ENCODE data around the gene CWC22. TPM values are rescaled to one million over a fixed set of nuclear protein-coding genes. Genes with fewer than 3 reads are reported as not detected.

Gene CWC22
- total RNA-seq, 5 donors from 2014 or later (not counting 1 experiment from before 2014, with no cell fraction given), result 16.1 to 24.1 (median 22.6) TPM

GRCh38 chr2:180046202-180046601, 39.1 kb upstream of the CWC22 start:
- WGBS (ENCODE audit: insufficient coverage), result no CpG with 5 or more reads among the region's 1 CpG
- H3K27me3 Mint-ChIP-seq, result peaks cover 13 to 33% of the 10 kb centered on the region in 2 donors
- Histone ChIP-seq H3K9me3 (no peaks in the 10 kb centered on the region), H3K4me1 (ENCODE audit: control insufficient read depth in 1 of 2, extremely low read depth in 1 of 2, insufficient read depth in 2 of 2, low read length in 2 of 2) (no peaks in the 10 kb centered on the region), H3K4me3 (ENCODE audit: control insufficient read depth in 1 of 2, extremely low read depth in 1 of 2, low read length in 1 of 2) (no peak overlapping the region), H3K27me3 (replicated peaks in 1 of 2; ENCODE audit: control insufficient read depth in 2 of 2, extremely low read depth in 1 of 2, insufficient read depth in 2 of 2, low read length in 1 of 2) (no peaks in the 10 kb centered on the region), H3K36me3 (ENCODE audit: control insufficient read depth in 2 of 2, extremely low read depth in 1 of 2, insufficient read depth in 1 of 2, low read length in 1 of 2) (no peaks in the 10 kb centered on the region), H3K27ac (ENCODE audit: low read length) (no peak overlapping the region)
- no peaks in the 10 kb centered on the region for H3K36me3 Mint-ChIP-seq
- ChIA-PET CTCF (no interaction called here), POLR2A (interaction anchor here in 1 of 2 donors (0.6 kb wide), 1 partner anchor 33 kb away, joined by 3 read pairs; no protein-coding TSS in a partner anchor)
- no peak overlapping the region for H3K4me3 Mint-ChIP-seq
- H3K9me3 Mint-ChIP-seq, result no peaks in the 10 kb centered on the region
- no peak overlapping the region for H3K27ac Mint-ChIP-seq
- H3K4me1 Mint-ChIP-seq, result no peaks in the 10 kb centered on the region
- ATAC-seq (replicated peaks in 1 of 4) (no peak), DNase-seq (no peak)

GRCh38 chr2:180040146-180040925, 33.2 kb upstream of the CWC22 start:
- DNase-seq, result no peak
- H3K4me1 Mint-ChIP-seq, result no peaks in the 10 kb centered on the region
- H3K27ac Mint-ChIP-seq, result no peak overlapping the region
- no peaks in the 10 kb centered on the region for H3K9me3 ChIP-seq
- ChIA-PET CTCF (no interaction called here), POLR2A (no interaction called here)
- no peaks in the 10 kb centered on the region for H3K4me1 ChIP-seq (ENCODE audit: control insufficient read depth in 1 of 2, extremely low read depth in 1 of 2, insufficient read depth in 2 of 2, low read length in 2 of 2)
- no peak overlapping the region for H3K4me3 Mint-ChIP-seq
- H3K36me3 ChIP-seq (ENCODE audit: control insufficient read depth in 2 of 2, extremely low read depth in 1 of 2, insufficient read depth in 1 of 2, low read length in 1 of 2), result no peaks in the 10 kb centered on the region
- no peaks in the 10 kb centered on the region for H3K27me3 ChIP-seq (replicated peaks in 1 of 2; ENCODE audit: control insufficient read depth in 2 of 2, extremely low read depth in 1 of 2, insufficient read depth in 2 of 2, low read length in 1 of 2)
- H3K9me3 Mint-ChIP-seq, result no peaks in the 10 kb centered on the region
- no CpG with 5 or more reads among the region's 1 CpG for WGBS (ENCODE audit: insufficient coverage)
- peaks cover 30% of the 10 kb centered on the region in 2 donors for H3K27me3 Mint-ChIP-seq
- H3K27ac ChIP-seq (ENCODE audit: low read length), result no peak overlapping the region
- ATAC-seq (replicated peaks in 1 of 4), result no peak
- no peaks in the 10 kb centered on the region for H3K36me3 Mint-ChIP-seq
- H3K4me3 ChIP-seq (ENCODE audit: control insufficient read depth in 1 of 2, extremely low read depth in 1 of 2, low read length in 1 of 2), result no peak overlapping the region

GRCh38 chr2:180038997-180039396, 31.9 kb upstream of the CWC22 start:
- Histone ChIP-seq H3K4me3 (ENCODE audit: control insufficient read depth in 1 of 2, extremely low read depth in 1 of 2, low read length in 1 of 2) (no peak overlapping the region), H3K4me1 (ENCODE audit: control insufficient read depth in 1 of 2, extremely low read depth in 1 of 2, insufficient read depth in 2 of 2, low read length in 2 of 2) (no peaks in the 10 kb centered on the region), H3K27me3 (replicated peaks in 1 of 2; ENCODE audit: control insufficient read depth in 2 of 2, extremely low read depth in 1 of 2, insufficient read depth in 2 of 2, low read length in 1 of 2) (no peaks in the 10 kb centered on the region), H3K36me3 (ENCODE audit: control insufficient read depth in 2 of 2, extremely low read depth in 1 of 2, insufficient read depth in 1 of 2, low read length in 1 of 2) (no peaks in the 10 kb centered on the region), H3K9me3 (no peaks in the 10 kb centered on the region), H3K27ac (ENCODE audit: low read length) (no peak overlapping the region)
- ChIA-PET POLR2A (no interaction called here), CTCF (no interaction called here)
- peaks cover 24 to 34% of the 10 kb centered on the region in 2 donors for H3K27me3 Mint-ChIP-seq
- no peaks in the 10 kb centered on the region for H3K4me1 Mint-ChIP-seq
- H3K9me3 Mint-ChIP-seq, result no peaks in the 10 kb centered on the region
- no peak overlapping the region for H3K27ac Mint-ChIP-seq
- DNase-seq (no peak), ATAC-seq (replicated peaks in 1 of 4) (no peak)
- WGBS (ENCODE audit: insufficient coverage), result no CpG with 5 or more reads among the region's 2 CpGs
- no peak overlapping the region for H3K4me3 Mint-ChIP-seq
- no peaks in the 10 kb centered on the region for H3K36me3 Mint-ChIP-seq

- Mint-ChIP-seq H3K4me3 (no peak overlapping the region), H3K27ac (no peak overlapping the region), H3K9me3 (peaks cover 0 to 18% (median 12%) of the 10 kb centered on the region in 3 donors), H3K27me3 (peaks cover 30 to 33% of the 10 kb centered on the region in 2 donors), H3K4me1 (no peaks in the 10 kb centered on the region), H3K36me3 (peaks cover 7% of the 10 kb centered on the region)
- no peak for DNase-seq
- POLR2A ChIA-PET, result no interaction called here
- Histone ChIP-seq H3K27me3 (replicated peaks in 1 of 2; ENCODE audit: control insufficient read depth in 2 of 2, extremely low read depth in 1 of 2, insufficient read depth in 2 of 2, low read length in 1 of 2) (peaks cover 0 to 3% of the 10 kb centered on the region in 2 experiments), H3K27ac (ENCODE audit: low read length) (no peak overlapping the region), H3K9me3 (no peaks in the 10 kb centered on the region), H3K36me3 (ENCODE audit: control insufficient read depth in 2 of 2, extremely low read depth in 1 of 2, insufficient read depth in 1 of 2, low read length in 1 of 2) (no peaks in the 10 kb centered on the region), H3K4me1 (ENCODE audit: control insufficient read depth in 1 of 2, extremely low read depth in 1 of 2, insufficient read depth in 2 of 2, low read length in 2 of 2) (no peaks in the 10 kb centered on the region), H3K4me3 (ENCODE audit: control insufficient read depth in 1 of 2, extremely low read depth in 1 of 2, low read length in 1 of 2) (no peak overlapping the region)
- CTCF ChIA-PET, result no interaction called here
- no peak for ATAC-seq (replicated peaks in 1 of 4)
- WGBS (ENCODE audit: insufficient coverage), result 30% methylated on average over 1 of the region's 5 CpGs
Measured at GRCh38 chr2:180033993-180034894, 27.1 kb upstream of the CWC22 start.

GRCh38 chr2:180029575-180029974, 22.5 kb upstream of the CWC22 start:
- Histone ChIP-seq H3K4me3 (ENCODE audit: control insufficient read depth in 1 of 2, extremely low read depth in 1 of 2, low read length in 1 of 2) (no peak overlapping the region), H3K4me1 (ENCODE audit: control insufficient read depth in 1 of 2, extremely low read depth in 1 of 2, insufficient read depth in 2 of 2, low read length in 2 of 2) (no peaks in the 10 kb centered on the region), H3K36me3 (ENCODE audit: control insufficient read depth in 2 of 2, extremely low read depth in 1 of 2, insufficient read depth in 1 of 2, low read length in 1 of 2) (no peaks in the 10 kb centered on the region), H3K27ac (ENCODE audit: low read length) (no peak overlapping the region), H3K27me3 (replicated peaks in 1 of 2; ENCODE audit: control insufficient read depth in 2 of 2, extremely low read depth in 1 of 2, insufficient read depth in 2 of 2, low read length in 1 of 2) (peaks cover 0 to 3% of the 10 kb centered on the region in 2 experiments), H3K9me3 (no peaks in the 10 kb centered on the region)
- H3K36me3 Mint-ChIP-seq, result peaks cover 7% of the 10 kb centered on the region
- no CpG with 5 or more reads among the region's 1 CpG for WGBS (ENCODE audit: insufficient coverage)
- ChIA-PET CTCF (no interaction called here), POLR2A (no interaction called here)
- no peak for DNase-seq
- H3K4me1 Mint-ChIP-seq, result no peaks in the 10 kb centered on the region
- peaks cover 0 to 26% (median 14%) of the 10 kb centered on the region in 3 donors for H3K9me3 Mint-ChIP-seq
- no peak overlapping the region for H3K27ac Mint-ChIP-seq
- no peak overlapping the region for H3K4me3 Mint-ChIP-seq
- no peak for ATAC-seq (replicated peaks in 1 of 4)
- peaks cover 20 to 33% of the 10 kb centered on the region in 2 donors for H3K27me3 Mint-ChIP-seq

- CTCF ChIA-PET, result no interaction called here
- no peak overlapping the region for H3K4me3 ChIP-seq (ENCODE audit: control insufficient read depth in 1 of 2, extremely low read depth in 1 of 2, low read length in 1 of 2)
- no peaks in the 10 kb centered on the region for H3K36me3 Mint-ChIP-seq
- H3K36me3 ChIP-seq (ENCODE audit: control insufficient read depth in 2 of 2, extremely low read depth in 1 of 2, insufficient read depth in 1 of 2, low read length in 1 of 2), result no peaks in the 10 kb centered on the region
- H3K4me1 ChIP-seq (ENCODE audit: control insufficient read depth in 1 of 2, extremely low read depth in 1 of 2, insufficient read depth in 2 of 2, low read length in 2 of 2), result no peaks in the 10 kb centered on the region
- ATAC-seq (replicated peaks in 1 of 4) (no peak), DNase-seq (no peak)
- no peak overlapping the region for H3K4me3 Mint-ChIP-seq
- no peak overlapping the region for H3K27ac Mint-ChIP-seq
- no peaks in the 10 kb centered on the region for H3K4me1 Mint-ChIP-seq
- POLR2A ChIA-PET, result no interaction called here
- no peak overlapping the region for H3K27ac ChIP-seq (ENCODE audit: low read length)
- H3K27me3 Mint-ChIP-seq, result peaks cover 21 to 22% of the 10 kb centered on the region in 2 donors
- no peaks in the 10 kb centered on the region for H3K9me3 Mint-ChIP-seq
- no CpG with 5 or more reads among the region's 23 CpGs for WGBS (ENCODE audit: insufficient coverage)
- H3K9me3 ChIP-seq, result no peaks in the 10 kb centered on the region
- peaks cover 0 to 8% of the 10 kb centered on the region in 2 experiments for H3K27me3 ChIP-seq (replicated peaks in 1 of 2; ENCODE audit: control insufficient read depth in 2 of 2, extremely low read depth in 1 of 2, insufficient read depth in 2 of 2, low read length in 1 of 2)
Measured at GRCh38 chr2:180021850-180022249, 14.8 kb upstream of the CWC22 start.

Data from T-cell (primary cell).